Measurements from ENCODE around the gene CLASP1.
"Not testable (repeated sequence)": the region's sequence is repeated elsewhere in the genome, so short reads cannot be mapped to it uniquely, and the experiment has no call there.

Gene CLASP1

GRCh38 chr2:121555008-121555407 is 94.3 kb downstream of the CLASP1 start:
- Histone ChIP-seq H3K36me3 (ENCODE audit: insufficient read depth, low read length) (no peaks in the 10 kb centered on the region), H3K4me3 (ENCODE audit: low read length) (no peak overlapping the region), H3K27me3 (ENCODE audit: insufficient read depth, low read length) (no peaks in the 10 kb centered on the region), H3K4me1 (ENCODE audit: insufficient read depth, low read length) (no peaks in the 10 kb centered on the region), H3K9me3 (ENCODE audit: low read length) (no peaks in the 10 kb centered on the region), H2AFZ (ENCODE audit: low read depth, low read length) (no peak overlapping the region)

- H3K4me3 ChIP-seq (ENCODE audit: low read length); H3K9me3 ChIP-seq (ENCODE audit: low read length); H2AFZ ChIP-seq (ENCODE audit: low read depth, low read length); H3K4me1 ChIP-seq (ENCODE audit: insufficient read depth, low read length); H3K27me3 ChIP-seq (ENCODE audit: insufficient read depth, low read length); H3K36me3 ChIP-seq (ENCODE audit: insufficient read depth, low read length): not testable (repeated sequence)
Observed at GRCh38 chr2:121552477-121553180, 96.6 kb downstream of the CLASP1 start.

DNA sequence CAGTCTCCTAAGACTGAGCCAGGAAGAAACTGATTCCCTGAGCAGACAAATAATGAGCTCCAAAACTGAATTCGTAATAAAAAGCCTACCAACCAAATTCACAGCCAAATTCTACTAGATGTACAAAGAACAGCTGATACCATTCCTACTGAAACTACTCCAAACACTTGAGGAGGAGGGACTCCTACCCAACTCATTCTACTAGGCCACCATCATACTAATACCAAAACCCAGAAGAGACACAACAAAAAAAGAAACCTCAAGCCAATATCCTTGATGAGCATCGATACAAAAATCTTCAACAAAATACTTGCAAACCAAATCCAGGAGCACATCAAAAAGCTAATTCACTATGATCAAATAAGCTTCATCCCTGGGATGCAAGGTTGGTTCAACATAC is 98.6 kb downstream of the CLASP1 start:
- Histone ChIP-seq H3K9me3 (ENCODE audit: low read length) (no peaks in the 10 kb centered on the region), H2AFZ (ENCODE audit: low read depth, low read length) (no peak overlapping the region), H3K27me3 (ENCODE audit: insufficient read depth, low read length) (no peaks in the 10 kb centered on the region), H3K4me3 (ENCODE audit: low read length) (no peak overlapping the region), H3K4me1 (ENCODE audit: insufficient read depth, low read length) (no peaks in the 10 kb centered on the region), H3K36me3 (ENCODE audit: insufficient read depth, low read length) (no peaks in the 10 kb centered on the region)

GRCh38 chr2:121547646-121548045 is 101.6 kb downstream of the CLASP1 start:
- Histone ChIP-seq H3K9me3 (ENCODE audit: low read length) (no peaks in the 10 kb centered on the region), H2AFZ (ENCODE audit: low read depth, low read length) (no peak overlapping the region), H3K27me3 (ENCODE audit: insufficient read depth, low read length) (no peaks in the 10 kb centered on the region), H3K4me3 (ENCODE audit: low read length) (no peak overlapping the region), H3K36me3 (ENCODE audit: insufficient read depth, low read length) (no peaks in the 10 kb centered on the region), H3K4me1 (ENCODE audit: insufficient read depth, low read length) (no peaks in the 10 kb centered on the region)

DNA sequence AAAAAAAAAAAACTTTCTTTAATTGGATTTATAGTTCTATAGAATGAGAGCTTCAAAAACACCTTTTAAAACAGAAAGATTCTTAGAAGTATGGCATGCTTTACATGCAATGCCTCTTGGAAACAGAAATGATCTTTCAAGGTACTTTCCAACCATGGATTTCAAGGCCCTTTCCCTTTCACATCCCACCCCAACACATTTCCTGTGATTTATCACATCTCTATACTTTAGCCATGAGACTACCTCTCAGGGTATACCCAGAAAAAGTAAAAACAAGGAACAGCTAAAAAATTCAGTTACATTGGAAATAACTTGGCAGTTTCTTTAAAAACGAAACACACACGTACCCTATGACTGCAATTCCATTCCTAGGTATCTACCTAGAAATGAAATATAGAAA is 103.3 kb downstream of the CLASP1 start:
- no peaks in the 10 kb centered on the region for H3K9me3 ChIP-seq (ENCODE audit: low read length)
- no peaks in the 10 kb centered on the region for H3K36me3 ChIP-seq (ENCODE audit: insufficient read depth, low read length)
- no peaks in the 10 kb centered on the region for H3K4me1 ChIP-seq (ENCODE audit: insufficient read depth, low read length)
- H3K27me3 ChIP-seq (ENCODE audit: insufficient read depth, low read length), result no peaks in the 10 kb centered on the region
- no peak overlapping the region for H3K4me3 ChIP-seq (ENCODE audit: low read length)
- H2AFZ ChIP-seq (ENCODE audit: low read depth, low read length), result no peak overlapping the region

GRCh38 chr2:121545257-121545656 is 104.0 kb downstream of the CLASP1 start:
- no peaks in the 10 kb centered on the region for H3K4me1 ChIP-seq (ENCODE audit: insufficient read depth, low read length)
- H3K9me3 ChIP-seq (ENCODE audit: low read length), result no peaks in the 10 kb centered on the region
- H2AFZ ChIP-seq (ENCODE audit: low read depth, low read length), result no peak overlapping the region
- no peaks in the 10 kb centered on the region for H3K27me3 ChIP-seq (ENCODE audit: insufficient read depth, low read length)
- H3K4me3 ChIP-seq (ENCODE audit: low read length), result no peak overlapping the region
- no peaks in the 10 kb centered on the region for H3K36me3 ChIP-seq (ENCODE audit: insufficient read depth, low read length)

DNA sequence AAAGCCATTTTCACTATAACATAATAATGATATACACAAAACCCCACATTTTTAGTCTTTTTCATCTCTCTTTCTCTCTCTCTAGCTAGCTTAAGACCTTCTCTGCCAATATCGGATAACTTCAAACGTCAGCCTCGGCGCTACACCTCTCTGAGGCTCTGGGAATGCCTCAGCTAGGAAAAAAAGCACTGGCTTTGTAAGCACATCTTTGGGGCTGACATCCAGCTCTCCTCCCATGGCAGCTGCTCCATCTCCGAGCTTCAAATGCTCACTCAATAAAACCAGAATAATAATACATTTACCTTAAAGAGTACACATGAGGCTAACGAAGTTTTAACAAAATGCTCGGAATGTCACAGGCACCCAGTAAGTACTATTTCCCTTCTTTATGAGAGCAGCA is 107.8 kb downstream of the CLASP1 start:
- Histone ChIP-seq H2AFZ (ENCODE audit: low read depth, low read length) (no peak overlapping the region), H3K27me3 (ENCODE audit: insufficient read depth, low read length) (no peaks in the 10 kb centered on the region), H3K36me3 (ENCODE audit: insufficient read depth, low read length) (no peaks in the 10 kb centered on the region), H3K4me1 (ENCODE audit: insufficient read depth, low read length) (no peaks in the 10 kb centered on the region), H3K4me3 (ENCODE audit: low read length) (no peak overlapping the region), H3K9me3 (ENCODE audit: low read length) (no peaks in the 10 kb centered on the region)

GRCh38 chr2:121539750-121540469 is 109.4 kb downstream of the CLASP1 start:
- H3K9me3 ChIP-seq (ENCODE audit: low read length), result no peaks in the 10 kb centered on the region
- no peak overlapping the region for H3K4me3 ChIP-seq (ENCODE audit: low read length)
- no peak overlapping the region for H2AFZ ChIP-seq (ENCODE audit: low read depth, low read length)
- H3K4me1 ChIP-seq (ENCODE audit: insufficient read depth, low read length), result no peaks in the 10 kb centered on the region
- H3K36me3 ChIP-seq (ENCODE audit: insufficient read depth, low read length), result no peaks in the 10 kb centered on the region
- no peaks in the 10 kb centered on the region for H3K27me3 ChIP-seq (ENCODE audit: insufficient read depth, low read length)

- H3K4me1 ChIP-seq (ENCODE audit: insufficient read depth, low read length), result peaks cover 20% of the 10 kb centered on the region
- H3K4me3 ChIP-seq (ENCODE audit: low read length), result no peak overlapping the region
- H3K36me3 ChIP-seq (ENCODE audit: insufficient read depth, low read length), result no peaks in the 10 kb centered on the region
- H3K9me3 ChIP-seq (ENCODE audit: low read length), result no peaks in the 10 kb centered on the region
- no peak overlapping the region for H2AFZ ChIP-seq (ENCODE audit: low read depth, low read length)
- H3K27me3 ChIP-seq (ENCODE audit: insufficient read depth, low read length), result no peaks in the 10 kb centered on the region
Observed at GRCh38 chr2:121536850-121537557, 112.3 kb downstream of the CLASP1 start.

- Histone ChIP-seq H3K4me1 (ENCODE audit: insufficient read depth, low read length) (peaks cover 24% of the 10 kb centered on the region), H3K36me3 (ENCODE audit: insufficient read depth, low read length) (no peaks in the 10 kb centered on the region), H3K9me3 (ENCODE audit: low read length) (no peaks in the 10 kb centered on the region), H2AFZ (ENCODE audit: low read depth, low read length) (no peak overlapping the region), H3K27me3 (ENCODE audit: insufficient read depth, low read length) (no peaks in the 10 kb centered on the region), H3K4me3 (ENCODE audit: low read length) (no peak overlapping the region)
Observed at GRCh38 chr2:121536347-121536746, 112.9 kb downstream of the CLASP1 start.

GRCh38 chr2:121534007-121534406 is 115.3 kb downstream of the CLASP1 start:
- Histone ChIP-seq H3K27me3 (ENCODE audit: insufficient read depth, low read length) (no peaks in the 10 kb centered on the region), H2AFZ (ENCODE audit: low read depth, low read length) (no peak overlapping the region), H3K4me3 (ENCODE audit: low read length) (no peak overlapping the region), H3K36me3 (ENCODE audit: insufficient read depth, low read length) (no peaks in the 10 kb centered on the region), H3K4me1 (ENCODE audit: insufficient read depth, low read length) (peaks cover 30% of the 10 kb centered on the region), H3K9me3 (ENCODE audit: low read length) (no peaks in the 10 kb centered on the region)

DNA sequence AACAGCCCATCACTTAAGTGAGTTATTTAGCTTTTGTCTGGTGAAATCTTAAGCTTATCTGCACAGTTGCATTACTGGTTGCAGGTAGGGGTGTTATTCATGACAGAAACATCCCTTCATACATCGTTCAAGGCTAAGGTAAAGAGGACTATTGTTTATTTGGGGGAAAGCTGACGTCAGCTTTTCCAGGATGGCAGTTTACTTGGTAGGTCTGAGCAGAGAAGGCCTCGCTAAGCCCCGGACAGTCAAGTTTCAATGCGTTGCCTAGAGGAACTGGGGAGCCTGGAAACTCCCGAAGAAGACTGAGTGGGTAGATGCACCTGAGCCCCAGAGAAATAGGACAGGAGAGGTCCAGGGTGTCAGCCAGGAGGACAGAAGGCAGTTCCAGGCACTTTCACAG is 116.4 kb downstream of the CLASP1 start:
- Histone ChIP-seq H3K27me3 (ENCODE audit: insufficient read depth, low read length) (no peaks in the 10 kb centered on the region), H3K36me3 (ENCODE audit: insufficient read depth, low read length) (no peaks in the 10 kb centered on the region), H3K9me3 (ENCODE audit: low read length) (no peaks in the 10 kb centered on the region), H3K4me1 (ENCODE audit: insufficient read depth, low read length) (peaks cover 31% of the 10 kb centered on the region), H3K4me3 (ENCODE audit: low read length) (no peak overlapping the region), H2AFZ (ENCODE audit: low read depth, low read length) (no peak overlapping the region)

DNA sequence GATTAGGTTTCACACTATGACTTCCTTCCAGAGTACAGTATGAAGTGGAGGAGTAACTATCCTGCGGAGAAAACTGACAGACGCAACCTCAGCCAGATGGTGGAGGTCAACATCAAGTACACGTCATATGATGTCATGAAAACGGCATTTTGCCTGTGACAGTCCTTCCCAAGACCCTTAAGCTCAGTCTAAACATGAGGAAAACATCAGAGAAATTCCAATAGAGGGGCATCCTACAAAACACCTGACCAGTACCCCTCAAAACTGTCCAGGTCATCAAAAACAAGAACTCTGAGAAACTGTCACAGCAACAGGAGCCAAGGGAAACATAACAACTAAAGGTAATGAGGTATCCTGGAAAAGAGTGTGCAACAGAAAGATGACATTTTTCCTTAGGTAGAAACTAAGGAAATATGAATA is 116.9 kb downstream of the CLASP1 start:
- H3K4me1 ChIP-seq (ENCODE audit: insufficient read depth, low read length), result peaks cover 32% of the 10 kb centered on the region
- H3K27me3 ChIP-seq (ENCODE audit: insufficient read depth, low read length), result no peaks in the 10 kb centered on the region
- H3K4me3 ChIP-seq (ENCODE audit: low read length), result no peak overlapping the region
- peaks cover 2% of the 10 kb centered on the region for H3K36me3 ChIP-seq (ENCODE audit: insufficient read depth, low read length)
- no peaks in the 10 kb centered on the region for H3K9me3 ChIP-seq (ENCODE audit: low read length)
- no peak overlapping the region for H2AFZ ChIP-seq (ENCODE audit: low read depth, low read length)
